ENCODE results near the gene TTI1.

- TF ChIP-seq MAX (IDR thresholded peaks at IDR 0.05) (no peak), CREB1 (IDR thresholded peaks at IDR 0.05; ENCODE audit: low read depth) (no peak), TAF1 (IDR thresholded peaks at IDR 0.05; ENCODE audit: low read depth) (no peak), REST (IDR thresholded peaks at IDR 0.05; ENCODE audit: low read depth) (no peak), EGR1 (IDR thresholded peaks at IDR 0.05) (no peak)
Observed at GRCh38 chr20:37944456-37944981, 88.7 kb downstream of the TTI1 start.

Measured in Ishikawa (cell line).